ENCODE data around the gene SPIRE2.

Gene SPIRE2

DNA sequence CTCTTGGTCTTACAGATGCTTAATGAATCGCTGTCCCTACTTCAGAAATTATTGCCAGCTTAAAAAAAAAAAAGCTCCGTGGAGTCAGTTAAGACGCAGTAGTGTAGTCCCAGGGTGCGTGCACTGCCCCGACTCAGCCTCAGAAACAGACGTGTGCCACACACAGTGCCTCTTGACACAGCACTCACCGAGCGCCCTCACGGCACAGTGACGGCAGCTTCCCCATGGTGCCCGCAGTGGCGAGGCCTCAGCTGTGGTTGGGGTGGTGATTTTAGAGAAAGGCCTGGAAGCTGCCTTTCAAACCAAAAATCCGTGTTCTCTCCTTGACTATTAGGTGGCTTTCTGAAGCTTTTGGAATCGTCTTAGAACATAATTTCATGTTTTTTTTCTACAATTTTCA, 59.0 kb downstream of the SPIRE2 start:
- ChIA-PET POLR2A (interaction anchor here (1.4 kb wide), 1 partner anchor 20 kb away, joined by 3 read pairs; no protein-coding TSS in a partner anchor), CTCF (interaction anchor here (0.6 to 2.6 kb wide), 5 partner anchors 10 to 26 kb away, joined by 3 to 8 read pairs (median 4); no protein-coding TSS in a partner anchor)
- no peak for TF ChIP-seq CTCF (IDR thresholded peaks at IDR 0.05; ENCODE audit: control extremely low read depth, extremely low read depth, low read depth, missing control alignments)
- DNase-seq (ENCODE audit: extremely low spot score) = no peak

DNA sequence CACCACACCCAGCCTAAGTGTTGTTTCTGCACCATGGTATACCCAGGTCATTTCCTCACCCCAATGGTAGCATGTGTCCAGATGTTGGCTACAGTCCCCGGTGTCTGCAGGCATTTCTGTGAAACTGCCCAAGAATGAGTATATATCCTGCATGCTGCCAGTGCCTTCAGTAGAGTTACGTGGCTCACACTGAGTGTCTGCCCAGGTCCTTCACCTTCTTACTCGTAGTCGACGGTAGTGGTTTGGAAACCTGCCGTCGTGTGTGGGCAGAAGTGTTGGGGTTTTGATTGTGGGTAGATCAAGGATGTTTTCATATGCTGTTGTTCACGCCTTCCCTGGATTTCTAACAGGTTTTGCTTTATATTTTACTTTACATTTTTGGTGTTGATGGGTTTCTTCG, 61.9 kb downstream of the SPIRE2 start:
- ChIA-PET POLR2A (no interaction called here), CTCF (interaction anchor here (0.7 kb wide), 1 partner anchor 20 kb away, joined by 3 read pairs; no protein-coding TSS in a partner anchor)
- DNase-seq (ENCODE audit: extremely low spot score) = no peak
- TF ChIP-seq CTCF (IDR thresholded peaks at IDR 0.05; ENCODE audit: control extremely low read depth, extremely low read depth, low read depth, missing control alignments) = no peak

- POLR2A ChIA-PET = no interaction called here
- CTCF ChIA-PET = interaction anchor here (0.7 kb wide), 1 partner anchor 19 kb away, joined by 3 read pairs; no protein-coding TSS in a partner anchor
Observed at GRCh38 chr16:89890886-89891657, 62.8 kb downstream of the SPIRE2 start.

DNA sequence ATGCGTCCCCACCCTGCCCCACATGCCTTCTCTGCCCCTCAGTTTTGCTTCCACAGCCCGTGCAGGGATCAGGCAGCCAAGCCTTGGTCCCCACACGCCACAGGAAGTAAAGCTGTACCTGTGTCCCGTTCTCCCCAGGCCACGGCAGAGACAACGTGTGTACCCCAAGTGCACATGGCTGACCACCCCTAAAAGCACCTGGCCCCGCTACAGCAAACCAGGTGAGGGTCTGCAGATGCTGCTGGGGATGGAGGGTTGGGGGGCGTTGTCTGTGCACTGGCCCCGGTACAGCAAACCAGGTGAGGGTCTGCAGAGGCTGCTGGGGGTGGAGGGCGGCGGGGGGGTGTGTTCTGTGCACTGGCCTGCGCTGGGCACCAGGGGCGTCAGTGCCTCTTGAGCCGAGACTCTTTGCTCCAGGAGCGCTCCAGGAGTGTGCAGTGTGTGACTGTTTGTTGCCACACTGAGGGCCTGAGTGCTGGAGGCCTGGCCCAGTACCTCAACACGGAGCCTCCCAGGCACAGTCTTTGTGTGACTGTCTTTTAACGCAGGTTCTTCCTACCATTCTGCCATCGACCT, 63.9 kb downstream of the SPIRE2 start:
- ChIA-PET CTCF (no interaction called here), POLR2A (no interaction called here)
- DNase-seq (ENCODE audit: extremely low spot score) = no peak
- TF ChIP-seq CTCF (IDR thresholded peaks at IDR 0.05; ENCODE audit: control extremely low read depth, extremely low read depth, low read depth, missing control alignments) = no peak

More at GRCh38 chr16:89890886-89891657, 62.8 kb downstream of the SPIRE2 start:
- no peak for DNase-seq (ENCODE audit: extremely low spot score)
- no peak for TF ChIP-seq CTCF (IDR thresholded peaks at IDR 0.05; ENCODE audit: control extremely low read depth, extremely low read depth, low read depth, missing control alignments)

DNA sequence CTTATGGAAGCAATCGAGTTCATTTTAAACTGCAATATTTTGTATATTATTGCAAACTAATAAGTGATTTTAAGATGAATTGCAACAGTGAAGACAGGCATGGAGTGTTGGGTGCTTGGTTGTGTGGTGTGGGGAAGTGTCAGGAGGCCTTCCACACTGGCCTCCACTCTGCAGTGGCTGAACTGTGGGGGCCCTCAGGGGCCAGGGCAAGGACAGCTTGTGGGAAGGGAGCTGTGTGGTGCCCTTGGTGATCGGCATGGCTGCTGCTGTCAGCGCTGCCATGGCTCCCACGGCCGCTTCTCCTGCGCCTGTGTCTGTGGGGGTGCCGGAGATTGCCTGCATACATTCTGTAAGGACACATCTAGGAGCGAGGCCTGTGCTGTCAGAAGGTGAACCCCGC, 64.4 kb downstream of the SPIRE2 start:
- no peak for DNase-seq (ENCODE audit: extremely low spot score)
- ChIA-PET CTCF (no interaction called here), POLR2A (no interaction called here)
- TF ChIP-seq CTCF (IDR thresholded peaks at IDR 0.05; ENCODE audit: control extremely low read depth, extremely low read depth, low read depth, missing control alignments) = no peak

GRCh38 chr16:89893642-89894548, 65.6 kb downstream of the SPIRE2 start:
- CTCF ChIA-PET = no interaction called here
- DNase-seq (ENCODE audit: extremely low spot score) = no peak
- POLR2A ChIA-PET = no interaction called here
- no peak for TF ChIP-seq CTCF (IDR thresholded peaks at IDR 0.05; ENCODE audit: control extremely low read depth, extremely low read depth, low read depth, missing control alignments)

Measured in GM10248 (cell line).